ENCODE data around the gene HOOK1.

DNA sequence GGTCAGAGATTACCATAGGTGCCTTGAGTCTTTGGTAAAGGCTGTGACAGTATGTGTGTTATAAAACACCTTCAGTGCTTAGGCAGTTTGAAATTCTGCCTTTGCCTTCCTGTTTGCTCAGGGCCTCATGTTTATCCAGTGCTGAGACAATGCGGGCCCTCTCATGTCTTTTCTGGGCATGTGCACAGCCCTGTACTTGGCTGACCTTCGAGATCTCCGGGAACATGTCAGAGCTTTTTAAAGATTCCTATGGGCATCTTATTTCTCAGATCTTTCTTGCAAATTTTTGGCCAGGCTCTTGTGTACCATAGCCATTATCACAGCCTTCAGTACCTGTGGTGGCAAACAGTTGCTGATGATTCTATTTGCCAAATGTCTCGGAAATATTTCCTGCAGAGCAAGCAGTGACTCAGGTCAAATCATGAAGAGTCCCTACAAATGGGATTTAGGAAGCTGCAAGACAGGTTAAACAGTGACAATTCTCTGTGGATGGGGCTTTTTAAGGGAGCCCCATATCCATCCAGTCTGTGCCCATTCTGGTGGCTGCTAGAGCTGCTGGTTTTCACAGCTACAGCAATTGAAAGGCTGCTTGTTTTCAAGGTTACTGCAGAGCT, 42.1 kb downstream of the HOOK1 start:
- TF ChIP-seq, protein P1, sequence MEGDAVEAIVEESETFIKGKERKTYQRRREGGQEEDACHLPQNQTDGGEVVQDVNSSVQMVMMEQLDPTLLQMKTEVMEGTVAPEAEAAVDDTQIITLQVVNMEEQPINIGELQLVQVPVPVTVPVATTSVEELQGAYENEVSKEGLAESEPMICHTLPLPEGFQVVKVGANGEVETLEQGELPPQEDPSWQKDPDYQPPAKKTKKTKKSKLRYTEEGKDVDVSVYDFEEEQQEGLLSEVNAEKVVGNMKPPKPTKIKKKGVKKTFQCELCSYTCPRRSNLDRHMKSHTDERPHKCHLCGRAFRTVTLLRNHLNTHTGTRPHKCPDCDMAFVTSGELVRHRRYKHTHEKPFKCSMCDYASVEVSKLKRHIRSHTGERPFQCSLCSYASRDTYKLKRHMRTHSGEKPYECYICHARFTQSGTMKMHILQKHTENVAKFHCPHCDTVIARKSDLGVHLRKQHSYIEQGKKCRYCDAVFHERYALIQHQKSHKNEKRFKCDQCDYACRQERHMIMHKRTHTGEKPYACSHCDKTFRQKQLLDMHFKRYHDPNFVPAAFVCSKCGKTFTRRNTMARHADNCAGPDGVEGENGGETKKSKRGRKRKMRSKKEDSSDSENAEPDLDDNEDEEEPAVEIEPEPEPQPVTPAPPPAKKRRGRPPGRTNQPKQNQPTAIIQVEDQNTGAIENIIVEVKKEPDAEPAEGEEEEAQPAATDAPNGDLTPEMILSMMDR (IDR thresholded peaks at IDR 0.05): no peak
- TF ChIP-seq, protein P2, sequence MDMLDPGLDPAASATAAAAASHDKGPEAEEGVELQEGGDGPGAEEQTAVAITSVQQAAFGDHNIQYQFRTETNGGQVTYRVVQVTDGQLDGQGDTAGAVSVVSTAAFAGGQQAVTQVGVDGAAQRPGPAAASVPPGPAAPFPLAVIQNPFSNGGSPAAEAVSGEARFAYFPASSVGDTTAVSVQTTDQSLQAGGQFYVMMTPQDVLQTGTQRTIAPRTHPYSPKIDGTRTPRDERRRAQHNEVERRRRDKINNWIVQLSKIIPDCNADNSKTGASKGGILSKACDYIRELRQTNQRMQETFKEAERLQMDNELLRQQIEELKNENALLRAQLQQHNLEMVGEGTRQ (IDR thresholded peaks at IDR 0.05; ENCODE audit: borderline replicate concordance, low read depth, low read length): no peak
- no peak for TF ChIP-seq TEAD4 (IDR thresholded peaks at IDR 0.05; ENCODE audit: borderline replicate concordance, insufficient read depth)
- TF ChIP-seq, protein P3, sequence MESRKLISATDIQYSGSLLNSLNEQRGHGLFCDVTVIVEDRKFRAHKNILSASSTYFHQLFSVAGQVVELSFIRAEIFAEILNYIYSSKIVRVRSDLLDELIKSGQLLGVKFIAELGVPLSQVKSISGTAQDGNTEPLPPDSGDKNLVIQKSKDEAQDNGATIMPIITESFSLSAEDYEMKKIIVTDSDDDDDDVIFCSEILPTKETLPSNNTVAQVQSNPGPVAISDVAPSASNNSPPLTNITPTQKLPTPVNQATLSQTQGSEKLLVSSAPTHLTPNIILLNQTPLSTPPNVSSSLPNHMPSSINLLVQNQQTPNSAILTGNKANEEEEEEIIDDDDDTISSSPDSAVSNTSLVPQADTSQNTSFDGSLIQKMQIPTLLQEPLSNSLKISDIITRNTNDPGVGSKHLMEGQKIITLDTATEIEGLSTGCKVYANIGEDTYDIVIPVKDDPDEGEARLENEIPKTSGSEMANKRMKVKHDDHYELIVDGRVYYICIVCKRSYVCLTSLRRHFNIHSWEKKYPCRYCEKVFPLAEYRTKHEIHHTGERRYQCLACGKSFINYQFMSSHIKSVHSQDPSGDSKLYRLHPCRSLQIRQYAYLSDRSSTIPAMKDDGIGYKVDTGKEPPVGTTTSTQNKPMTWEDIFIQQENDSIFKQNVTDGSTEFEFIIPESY (IDR thresholded peaks at IDR 0.05; ENCODE audit: borderline replicate concordance, low read depth): no peak
- no peak for TF ChIP-seq FOXJ3 (CRISPR knock-in tag; IDR thresholded peaks at IDR 0.05)
- no peak for TF ChIP-seq JUND (IDR thresholded peaks at IDR 0.05)
- no peak for TF ChIP-seq SIN3A (IDR thresholded peaks at IDR 0.05; ENCODE audit: borderline replicate concordance, low read depth, low read length)
- TF ChIP-seq POLR2AphosphoS5 (IDR thresholded peaks at IDR 0.05; ENCODE audit: low read depth, low read length): no peak
- TF ChIP-seq, protein P4, sequence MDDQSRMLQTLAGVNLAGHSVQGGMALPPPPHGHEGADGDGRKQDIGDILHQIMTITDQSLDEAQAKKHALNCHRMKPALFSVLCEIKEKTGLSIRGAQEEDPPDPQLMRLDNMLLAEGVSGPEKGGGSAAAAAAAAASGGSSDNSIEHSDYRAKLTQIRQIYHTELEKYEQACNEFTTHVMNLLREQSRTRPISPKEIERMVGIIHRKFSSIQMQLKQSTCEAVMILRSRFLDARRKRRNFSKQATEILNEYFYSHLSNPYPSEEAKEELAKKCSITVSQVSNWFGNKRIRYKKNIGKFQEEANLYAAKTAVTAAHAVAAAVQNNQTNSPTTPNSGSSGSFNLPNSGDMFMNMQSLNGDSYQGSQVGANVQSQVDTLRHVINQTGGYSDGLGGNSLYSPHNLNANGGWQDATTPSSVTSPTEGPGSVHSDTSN (IDR thresholded peaks at IDR 0.05): no peak

Data from SK-N-SH (cell line).